CD4-positive, alpha-beta T cell treated with Interferon alpha-2 for 1 hour (primary cell): Measurements from ENCODE around the gene CTSD.

Source experiments
- DNase-seq, 2 donors: peaks; one replicate each; pipeline ENCODE4 v3.0.0-alpha.2; 2020 to 2022

Gene CTSD

DNA sequence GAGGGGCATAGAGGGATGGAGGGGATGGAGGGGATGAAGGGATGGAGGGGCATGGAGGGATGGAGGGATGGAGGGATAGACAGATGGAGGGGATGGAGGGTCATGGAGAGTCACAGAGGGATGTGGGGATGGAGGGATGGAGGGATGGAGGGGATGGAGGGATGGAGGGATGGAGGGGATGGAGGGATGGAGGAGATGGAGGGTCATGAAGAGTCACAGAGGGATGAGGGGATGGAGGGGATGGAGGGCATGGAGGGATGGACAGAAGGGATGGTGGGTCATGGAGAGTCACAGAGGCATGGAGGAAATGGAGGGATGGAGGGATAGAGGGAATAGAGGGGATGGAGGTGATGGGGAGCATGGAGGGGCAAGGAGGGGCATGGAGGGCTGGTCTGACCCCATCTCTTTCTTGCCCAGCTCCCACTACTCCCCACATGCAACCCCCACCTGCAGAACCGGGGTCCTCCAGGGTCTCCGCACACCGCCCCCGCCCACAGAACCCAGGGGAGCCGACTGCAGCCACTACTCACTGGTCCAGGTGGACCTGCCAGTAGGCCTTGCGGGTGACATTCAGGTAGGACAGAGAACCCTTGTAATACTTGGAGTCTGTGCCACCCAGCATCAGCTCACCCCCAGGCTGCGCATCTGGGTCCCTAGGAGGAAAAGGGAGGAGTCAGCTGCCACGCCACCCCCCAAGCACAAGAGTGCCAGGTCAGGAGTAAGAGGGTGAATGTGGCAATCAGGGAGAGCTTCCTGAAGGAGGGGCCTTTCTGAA, 9.2 kb downstream of the CTSD start:
- no peak for DNase-seq

GRCh38 chr11:1753929-1754305, 9.8 kb downstream of the CTSD start:
- no peak for DNase-seq

DNA sequence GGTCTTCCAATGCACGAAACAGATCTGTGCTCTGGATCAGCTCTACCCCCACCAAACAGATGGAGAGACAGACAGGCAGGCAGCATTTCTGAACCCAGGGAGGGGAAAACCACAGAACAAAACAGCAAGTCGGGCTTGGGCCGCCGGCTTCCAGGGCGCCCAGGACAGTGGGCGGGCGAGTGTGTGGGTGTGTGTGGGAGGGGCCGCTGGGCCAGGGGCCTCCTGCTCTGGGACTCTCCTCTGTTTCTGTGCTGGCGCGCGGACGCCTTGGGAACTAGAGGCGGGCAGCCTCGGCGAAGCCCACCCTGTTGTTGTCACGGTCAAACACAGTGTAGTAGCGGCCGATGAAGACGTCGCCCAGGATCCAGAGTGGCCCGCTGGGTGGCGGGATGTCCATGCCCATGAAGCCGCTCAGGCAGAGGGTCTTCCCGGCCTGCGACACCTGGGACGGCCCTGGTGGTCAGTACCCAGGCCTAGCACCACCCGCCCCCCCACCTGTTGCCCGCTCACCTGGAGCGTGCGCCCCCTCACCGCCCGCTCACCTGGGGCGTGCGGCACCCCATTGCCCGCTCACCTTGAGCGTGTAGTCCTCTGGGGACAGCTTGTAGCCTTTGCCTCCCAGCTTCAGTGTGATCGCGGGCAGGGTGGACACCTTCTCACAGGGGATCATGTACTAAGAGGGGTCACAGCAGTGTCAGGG, 10.3 kb downstream of the CTSD start:
- DNase-seq = no peak

DNA sequence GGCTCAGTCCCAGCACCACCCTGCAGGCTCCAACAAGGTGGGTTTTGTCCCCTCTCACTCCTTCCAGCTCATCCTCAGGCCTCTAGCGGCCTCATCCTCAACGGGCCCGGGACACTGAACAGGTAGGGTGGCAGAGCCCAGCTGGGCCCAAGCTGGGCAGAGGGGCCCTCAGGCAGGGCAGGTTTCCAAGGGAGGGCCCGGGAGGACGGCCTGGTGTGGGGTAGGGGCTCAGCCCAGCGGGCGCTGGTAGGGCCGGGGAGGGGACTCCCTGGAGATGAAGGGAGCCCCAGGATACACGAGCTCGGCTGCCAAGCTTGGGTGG, 10.9 kb downstream of the CTSD start:
- no peak for DNase-seq

DNA sequence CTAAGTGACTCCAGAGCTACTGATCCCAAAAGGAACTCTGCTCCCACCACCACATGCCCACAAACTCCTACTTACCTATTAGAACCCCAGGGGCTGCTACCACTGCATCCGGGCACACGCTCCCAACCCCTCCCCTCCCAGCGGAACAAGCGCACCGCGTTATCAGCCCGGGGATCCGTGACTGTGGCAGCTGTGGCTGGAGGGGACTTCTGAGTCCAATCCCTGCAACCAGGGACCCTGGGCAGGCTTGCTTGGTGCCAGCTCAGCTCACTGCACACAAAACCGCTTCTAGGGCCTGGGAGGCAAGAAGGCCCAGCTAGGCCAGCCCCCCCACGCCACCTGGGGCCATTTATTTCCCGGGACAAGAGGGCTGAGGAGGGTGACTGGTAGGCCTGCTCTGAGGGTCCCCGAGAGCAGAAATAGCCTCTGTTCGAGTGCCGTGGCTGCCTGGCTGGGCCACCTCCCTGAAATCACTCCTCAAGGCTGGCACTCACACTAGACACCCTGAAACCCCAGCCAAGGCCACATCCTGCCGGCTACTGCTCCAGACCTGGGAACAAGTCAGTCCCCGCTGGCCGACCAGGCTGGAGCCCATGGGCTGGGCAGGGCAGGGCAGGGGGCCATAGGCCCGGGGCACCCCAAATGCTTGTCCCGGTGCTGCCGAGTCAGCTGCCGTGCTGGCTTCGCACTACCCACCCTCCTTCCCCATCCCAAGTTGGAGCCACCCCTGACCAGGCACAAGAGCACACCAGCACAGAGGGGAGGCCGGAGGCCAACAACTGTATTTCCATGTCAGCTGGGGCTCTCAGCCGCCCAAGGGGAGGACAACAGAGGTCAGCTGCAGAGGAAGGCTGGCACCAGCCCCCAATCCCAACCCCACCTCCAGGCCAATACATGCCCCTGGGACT, 11.5 kb downstream of the CTSD start:
- no peak for DNase-seq

- DNase-seq = no peak
Observed at GRCh38 chr11:1751531-1751921, 12.2 kb downstream of the CTSD start.

- no peak for DNase-seq
Observed at GRCh38 chr11:1750840-1751530, 12.7 kb downstream of the CTSD start.

GRCh38 chr11:1750481-1750839, 13.3 kb downstream of the CTSD start, which contains the start of gene IFITM10:
Gene IFITM10 (minus strand): TSS chr11:1750595. CDS start chr11:1750442, 153 bp downstream.
- no peak for DNase-seq

DNA sequence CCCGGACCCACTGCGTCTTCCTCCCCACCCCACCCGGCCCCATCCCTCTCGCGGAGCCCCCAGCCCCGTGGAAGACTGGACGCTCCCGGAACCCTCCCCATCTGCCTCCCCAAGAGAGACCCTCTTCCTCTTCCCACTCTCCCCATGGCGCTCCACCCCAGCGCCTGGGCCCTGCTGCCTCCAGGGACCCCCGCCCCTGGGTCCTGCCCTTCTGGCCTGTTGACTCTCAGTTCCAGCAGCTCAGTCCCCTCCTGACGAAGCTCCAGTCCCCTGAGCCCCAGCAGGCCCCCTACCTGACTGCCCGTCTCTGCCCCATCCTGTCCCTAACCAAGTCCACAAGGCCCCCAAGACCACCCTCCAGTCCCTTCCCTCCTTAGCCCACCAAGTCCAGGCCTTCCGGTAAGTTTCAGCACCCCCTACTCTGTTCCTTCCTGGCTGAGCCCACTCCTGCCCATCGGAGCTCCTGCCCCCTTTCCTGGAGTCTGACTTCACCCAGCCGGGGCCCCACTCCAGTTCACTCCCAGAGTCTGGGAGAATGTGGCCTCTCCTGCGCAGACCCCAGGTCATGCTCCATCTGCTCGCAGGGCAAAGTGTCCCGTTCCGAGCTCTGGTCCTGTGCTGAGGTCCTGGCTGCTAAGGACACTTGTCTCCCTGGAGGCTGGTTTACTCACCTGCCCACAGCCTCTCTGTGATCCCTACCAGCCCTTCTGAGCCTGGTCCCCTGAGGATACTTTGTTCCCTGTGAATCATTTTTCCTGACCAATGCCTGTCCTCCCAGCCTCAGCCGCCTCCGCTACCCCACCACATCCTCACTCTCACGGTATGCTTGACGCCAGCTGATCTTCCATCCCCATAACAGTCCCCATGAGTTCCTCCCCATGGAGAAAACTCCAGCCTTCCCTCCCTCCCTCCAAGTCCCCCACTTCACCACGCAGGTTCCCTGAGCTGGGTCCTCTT, 14.1 kb downstream of the CTSD start:
- DNase-seq = no peak

DNA sequence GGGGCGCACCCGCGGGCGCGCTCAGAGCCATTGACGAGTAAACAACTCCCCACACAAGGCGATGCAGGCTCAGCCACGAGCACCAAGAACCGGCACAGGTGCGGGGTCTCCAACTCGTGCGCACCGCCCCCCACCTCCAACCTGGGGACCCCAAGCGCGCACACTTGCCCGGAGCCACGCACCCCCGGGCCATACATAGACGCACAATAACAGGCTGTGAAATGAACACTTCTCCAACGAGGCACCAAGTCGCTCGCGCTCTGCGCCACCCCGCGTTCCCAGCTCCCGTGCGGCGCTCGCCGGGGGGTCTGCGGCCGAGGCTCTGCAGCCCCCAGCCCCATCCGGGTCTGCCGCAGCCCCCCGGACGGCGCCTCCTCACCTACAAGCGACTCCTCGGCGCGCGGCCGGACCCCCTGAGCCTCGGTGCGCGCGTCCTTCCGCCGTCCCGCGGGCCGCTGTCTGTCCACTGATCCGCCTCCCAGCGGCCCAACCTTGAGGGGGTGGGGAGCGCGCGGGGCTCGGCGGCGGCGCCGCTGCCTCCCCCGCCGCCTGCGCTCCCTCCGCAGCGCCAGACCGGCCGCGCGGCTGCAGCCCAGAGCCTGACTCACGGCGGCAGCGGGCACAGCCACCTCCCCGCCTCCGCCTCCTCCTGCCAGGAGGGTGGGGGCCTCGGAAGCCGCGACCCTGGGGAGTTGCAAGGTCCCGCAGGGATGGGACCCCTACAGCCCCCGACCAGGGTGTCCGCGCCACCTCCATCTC, 14.9 kb downstream of the CTSD start:
- no peak for DNase-seq

GRCh38 chr11:1747753-1748635, 15.7 kb downstream of the CTSD start:
- no peak for DNase-seq

DNA sequence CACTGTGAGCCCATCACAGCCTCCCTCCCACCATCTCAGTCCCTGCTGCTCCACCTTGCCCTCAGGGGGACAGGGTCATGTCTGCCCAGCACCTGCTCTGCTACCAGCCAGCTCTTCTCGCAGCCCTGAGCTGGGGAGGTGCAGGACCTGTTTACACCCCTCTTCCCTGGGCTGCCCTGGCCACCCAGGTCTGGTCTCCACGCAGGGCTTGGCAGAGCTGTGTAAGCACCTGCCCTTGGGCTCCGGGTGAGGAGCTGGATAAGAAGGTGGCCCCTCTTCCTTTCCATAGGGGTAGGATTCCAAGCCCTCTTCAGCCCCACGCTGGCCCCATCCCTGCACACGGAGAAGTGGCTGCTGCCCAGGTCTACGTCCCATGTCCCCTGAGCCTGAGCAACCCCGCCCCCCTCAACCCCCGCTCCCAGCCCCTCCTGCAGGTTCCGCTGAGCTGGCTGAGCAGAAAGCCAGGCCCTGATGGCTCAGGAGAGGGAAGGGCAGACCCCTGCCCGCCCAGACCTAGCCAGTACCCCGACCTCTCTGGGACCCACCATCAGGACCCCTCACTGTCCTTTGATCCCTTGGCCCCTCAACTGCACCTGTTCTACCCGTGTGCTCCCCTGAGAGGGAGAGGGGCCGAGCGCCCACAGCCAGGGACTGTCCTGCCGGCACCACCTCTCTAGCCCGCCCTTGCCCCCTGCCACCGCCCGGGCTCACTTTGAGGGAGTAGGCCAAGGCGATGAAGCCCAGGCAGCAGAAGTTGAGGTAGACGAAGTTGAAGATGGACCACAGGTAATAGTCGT, 16.6 kb downstream of the CTSD start:
- DNase-seq = no peak

- DNase-seq = no peak
Observed at GRCh38 chr11:1746511-1746931, 17.2 kb downstream of the CTSD start.

DNA sequence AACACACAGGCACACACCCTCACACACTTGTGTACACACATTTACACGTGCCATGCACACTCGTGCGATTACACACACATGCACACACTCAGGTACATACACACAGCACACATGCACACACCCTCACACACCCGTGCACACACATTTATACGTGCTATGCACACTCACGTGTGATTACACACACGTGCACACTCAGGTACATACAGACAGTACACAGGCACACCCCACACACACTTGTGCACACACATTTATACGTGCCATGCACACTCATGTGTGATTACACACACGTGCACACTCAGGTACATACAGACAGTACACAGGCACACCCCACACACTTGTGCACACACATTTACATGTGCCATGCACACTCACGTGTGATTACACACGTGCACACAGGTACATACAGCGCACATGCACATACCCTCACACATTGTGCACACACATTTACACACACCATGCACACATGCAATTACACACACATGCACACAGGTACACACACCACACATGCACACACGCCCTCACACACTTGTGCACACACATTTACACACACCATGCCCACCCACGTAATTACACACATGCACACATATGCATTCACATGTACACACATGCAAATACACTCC, 17.9 kb downstream of the CTSD start:
- no peak for DNase-seq

GRCh38 chr11:1744891-1745700, 18.6 kb downstream of the CTSD start:
- DNase-seq = no peak

DNA sequence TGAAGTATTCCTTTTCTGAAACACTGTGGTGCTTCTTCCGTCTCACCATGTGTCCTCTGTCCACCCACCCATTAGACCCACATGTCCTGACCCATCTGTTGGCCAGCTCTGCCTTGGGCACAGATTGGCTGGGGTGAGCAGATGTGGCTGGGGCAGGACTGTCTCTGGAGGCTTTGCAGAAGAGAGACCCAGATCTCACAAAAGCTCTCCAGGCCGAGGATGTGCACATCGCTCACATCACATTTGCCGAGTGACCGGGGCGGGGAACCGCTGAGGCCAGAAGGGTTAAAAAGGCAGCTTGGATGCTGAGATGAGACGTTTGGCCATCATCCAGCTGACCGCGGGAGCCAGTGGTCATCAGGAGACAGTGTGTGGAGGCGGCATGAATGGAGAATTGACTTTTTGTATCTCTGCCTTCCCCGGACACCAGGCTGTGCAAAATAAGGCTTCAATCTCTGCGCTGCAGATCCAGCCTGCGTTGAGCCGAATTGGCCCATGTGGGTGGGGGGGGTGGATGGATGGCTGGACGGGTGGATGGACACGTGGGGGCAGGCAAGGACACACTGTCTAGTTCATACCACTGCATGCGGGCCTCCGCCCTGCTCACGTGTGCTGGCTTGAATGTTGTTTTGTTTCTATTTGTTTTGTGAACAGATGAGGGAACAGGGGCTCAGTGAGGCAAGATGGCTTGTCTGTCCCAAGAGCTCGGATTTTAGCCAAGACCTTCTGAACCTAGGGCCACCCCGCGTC, 19.4 kb downstream of the CTSD start:
- no peak for DNase-seq

- no peak for DNase-seq
Observed at GRCh38 chr11:1743585-1744136, 20.1 kb downstream of the CTSD start.
